ENCODE data around the gene CABLES1.

DNA sequence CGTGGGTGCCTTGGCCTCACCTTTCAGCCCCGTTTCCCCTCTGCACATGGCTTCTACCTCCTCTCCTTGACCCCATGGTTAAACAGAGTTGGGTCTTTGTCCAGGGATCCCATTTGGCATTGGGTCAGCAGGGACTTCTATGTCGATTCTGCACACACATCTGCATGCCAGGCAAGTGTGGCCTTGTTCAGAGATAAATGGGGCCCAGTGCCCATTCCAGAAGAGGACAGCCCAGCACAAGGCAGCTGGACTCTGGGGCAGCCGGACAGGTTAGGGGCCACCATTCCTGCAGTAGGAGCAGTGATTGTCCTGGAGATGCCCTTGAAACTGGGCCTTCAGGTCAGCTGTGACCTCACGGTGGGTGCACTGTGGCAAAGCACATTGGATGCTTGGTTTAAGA is 13.1 kb downstream of the CABLES1 start:
- TF ChIP-seq POLR2AphosphoS5 (IDR thresholded peaks at IDR 0.05; ENCODE audit: low read depth, low read length) (no peak), RAD21 (IDR thresholded peaks at IDR 0.05; ENCODE audit: low read length) (no peak), EZH2phosphoT487 (IDR thresholded peaks at IDR 0.05; ENCODE audit: borderline replicate concordance, low read depth) (no peak), YY1 (IDR thresholded peaks at IDR 0.05; ENCODE audit: low read depth) (no peak), NFIC (IDR thresholded peaks at IDR 0.05; ENCODE audit: borderline replicate concordance) (no peak), SMC3 (IDR thresholded peaks at IDR 0.05; ENCODE audit: low read depth, low read length) (no peak), EP300 (IDR thresholded peaks at IDR 0.05; ENCODE audit: borderline replicate concordance in 1 of 2, low read depth in 1 of 2, low read length in 1 of 2) (no peak), REST (IDR thresholded peaks at IDR 0.05; ENCODE audit: low read depth, low read length) (no peak), TAF1 (IDR thresholded peaks at IDR 0.05; ENCODE audit: borderline replicate concordance, low read depth, low read length) (no peak), MAX (IDR thresholded peaks at IDR 0.05; ENCODE audit: low read depth) (no peak), NRF1 (IDR thresholded peaks at IDR 0.05; ENCODE audit: low read depth, low read length) (no peak)
- TF ChIP-seq, protein P1, sequence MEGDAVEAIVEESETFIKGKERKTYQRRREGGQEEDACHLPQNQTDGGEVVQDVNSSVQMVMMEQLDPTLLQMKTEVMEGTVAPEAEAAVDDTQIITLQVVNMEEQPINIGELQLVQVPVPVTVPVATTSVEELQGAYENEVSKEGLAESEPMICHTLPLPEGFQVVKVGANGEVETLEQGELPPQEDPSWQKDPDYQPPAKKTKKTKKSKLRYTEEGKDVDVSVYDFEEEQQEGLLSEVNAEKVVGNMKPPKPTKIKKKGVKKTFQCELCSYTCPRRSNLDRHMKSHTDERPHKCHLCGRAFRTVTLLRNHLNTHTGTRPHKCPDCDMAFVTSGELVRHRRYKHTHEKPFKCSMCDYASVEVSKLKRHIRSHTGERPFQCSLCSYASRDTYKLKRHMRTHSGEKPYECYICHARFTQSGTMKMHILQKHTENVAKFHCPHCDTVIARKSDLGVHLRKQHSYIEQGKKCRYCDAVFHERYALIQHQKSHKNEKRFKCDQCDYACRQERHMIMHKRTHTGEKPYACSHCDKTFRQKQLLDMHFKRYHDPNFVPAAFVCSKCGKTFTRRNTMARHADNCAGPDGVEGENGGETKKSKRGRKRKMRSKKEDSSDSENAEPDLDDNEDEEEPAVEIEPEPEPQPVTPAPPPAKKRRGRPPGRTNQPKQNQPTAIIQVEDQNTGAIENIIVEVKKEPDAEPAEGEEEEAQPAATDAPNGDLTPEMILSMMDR (IDR thresholded peaks at IDR 0.05) = no peak
- TF ChIP-seq, protein P2, sequence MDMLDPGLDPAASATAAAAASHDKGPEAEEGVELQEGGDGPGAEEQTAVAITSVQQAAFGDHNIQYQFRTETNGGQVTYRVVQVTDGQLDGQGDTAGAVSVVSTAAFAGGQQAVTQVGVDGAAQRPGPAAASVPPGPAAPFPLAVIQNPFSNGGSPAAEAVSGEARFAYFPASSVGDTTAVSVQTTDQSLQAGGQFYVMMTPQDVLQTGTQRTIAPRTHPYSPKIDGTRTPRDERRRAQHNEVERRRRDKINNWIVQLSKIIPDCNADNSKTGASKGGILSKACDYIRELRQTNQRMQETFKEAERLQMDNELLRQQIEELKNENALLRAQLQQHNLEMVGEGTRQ (IDR thresholded peaks at IDR 0.05; ENCODE audit: borderline replicate concordance, low read depth, low read length) = no peak
- TF ChIP-seq, protein P3, sequence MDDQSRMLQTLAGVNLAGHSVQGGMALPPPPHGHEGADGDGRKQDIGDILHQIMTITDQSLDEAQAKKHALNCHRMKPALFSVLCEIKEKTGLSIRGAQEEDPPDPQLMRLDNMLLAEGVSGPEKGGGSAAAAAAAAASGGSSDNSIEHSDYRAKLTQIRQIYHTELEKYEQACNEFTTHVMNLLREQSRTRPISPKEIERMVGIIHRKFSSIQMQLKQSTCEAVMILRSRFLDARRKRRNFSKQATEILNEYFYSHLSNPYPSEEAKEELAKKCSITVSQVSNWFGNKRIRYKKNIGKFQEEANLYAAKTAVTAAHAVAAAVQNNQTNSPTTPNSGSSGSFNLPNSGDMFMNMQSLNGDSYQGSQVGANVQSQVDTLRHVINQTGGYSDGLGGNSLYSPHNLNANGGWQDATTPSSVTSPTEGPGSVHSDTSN (IDR thresholded peaks at IDR 0.05) = no peak
